H1 (cell line): ENCODE data around the gene MINDY1. TPM values are rescaled to one million over a fixed set of nuclear protein-coding genes. Genes with fewer than 3 reads are reported as not detected.

Experiments used
- CTCF ChIA-PET: fragments of 300-600 bp; sonication (Branson Sonifier 250); formaldehyde crosslinking; loops from one replicate; lab custom pipeline; 2021; ENCODE audit not compliant: partially characterized antibody; lab: Charles Lee
- POLR2A ChIA-PET: fragments of 300-600 bp; sonication (Branson Sonifier 250); formaldehyde crosslinking; loops from one replicate; lab custom pipeline; 2021; ENCODE audit warnings: inconsistent platforms; ENCODE audit not compliant: partially characterized antibody; lab: Charles Lee
- DNase-seq, 2 experiments: peaks; one replicate each; pipeline versions ENCODE4 v3.0.0 to v3.0.0-alpha.2; 2010 to 2022; ENCODE audit warnings: low spot score in 2 of 2, low read depth in 1 of 2, mixed read lengths in 1 of 2
- FAIRE-seq: peaks from 2 replicates; lab custom pipeline; 2011; peaks lifted over from hg19 to GRCh38; lab: Jason Lieb, UNC
- H2AFZ ChIP-seq: 2 replicates; pipeline ENCODE4 v1.8.1; 2012; ENCODE audit warnings: low read length, inconsistent platforms
- H2AK5ac ChIP-seq: 2 replicates; pipeline ENCODE4 v1.6.1; 2013; ENCODE audit warnings: low read depth, low read length
- H2BK120ac ChIP-seq: replicated peaks from 2 replicates; pipeline ENCODE3; 2013; ENCODE audit warnings: low read depth, low read length, inconsistent platforms
- H2BK12ac ChIP-seq: 2 replicates; pipeline ENCODE4 v1.6.1; 2013; ENCODE audit warnings: low read depth, low read length
- H2BK15ac ChIP-seq: 2 replicates; pipeline ENCODE4 v1.6.1; 2013; ENCODE audit warnings: low read length
- H2BK20ac ChIP-seq: 2 replicates; pipeline ENCODE4 v1.6.1; 2013; ENCODE audit warnings: low read length
- H2BK5ac ChIP-seq: 2 replicates; pipeline ENCODE4 v1.6.1; 2013; ENCODE audit warnings: low read depth, low read length
- H3K14ac ChIP-seq: 2 replicates; pipeline ENCODE4 v1.6.1; 2013; ENCODE audit warnings: inconsistent platforms; ENCODE audit not compliant: insufficient read length
- H3K18ac ChIP-seq: 2 replicates; pipeline ENCODE4 v1.6.1; 2013; ENCODE audit warnings: low read length; ENCODE audit errors: extremely low read depth
- H3K23ac ChIP-seq: 2 replicates; pipeline ENCODE4 v1.6.1; 2013; ENCODE audit warnings: inconsistent platforms; ENCODE audit not compliant: insufficient read length
- H3K23me2 ChIP-seq: 2 replicates; pipeline ENCODE4 v1.6.1; 2013; ENCODE audit warnings: low read depth, low read length
- H3K27ac ChIP-seq: 2 replicates; pipeline ENCODE4 v1.6.1; 2011; ENCODE audit warnings: low read depth, low read length, inconsistent platforms
- H3K27me3 ChIP-seq, 4 experiments: replicated peaks in 1 of 4; 1 replicate in 1 of 4; 2 replicates in 3 of 4; pipeline versions ENCODE4 v1.6.1 to v1.8.1; 2011 to 2013; ENCODE audit warnings: low read length in 3 of 4, mild to moderate bottlenecking in 3 of 4, inconsistent platforms in 2 of 4, mixed read lengths in 2 of 4, moderate library complexity in 1 of 4; ENCODE audit not compliant: control insufficient read depth in 3 of 4, insufficient read depth in 3 of 4; ENCODE audit errors: extremely low read depth in 1 of 4
- H3K36me3 ChIP-seq, 4 experiments: 2 replicates each; pipeline versions ENCODE4 v1.6.1 to v1.8.1; 2011 to 2013; ENCODE audit warnings: mild to moderate bottlenecking in 4 of 4, low read length in 3 of 4, moderate library complexity in 2 of 4, control low read depth in 1 of 4, inconsistent platforms in 1 of 4; ENCODE audit not compliant: insufficient read depth in 4 of 4, control insufficient read depth in 2 of 4
- H3K4ac ChIP-seq: replicated peaks from 2 replicates; pipeline ENCODE3; 2013; ENCODE audit warnings: low read length, low read depth, mixed read lengths, inconsistent platforms; ENCODE audit not compliant: insufficient read length
- H3K4me1 ChIP-seq, 4 experiments: replicated peaks in 1 of 4; 1 replicate in 1 of 4; 2 replicates in 3 of 4; pipeline versions ENCODE4 v1.6.1 to v1.8.1; 2011 to 2013; ENCODE audit warnings: low read length in 3 of 4, inconsistent platforms in 2 of 4, mixed read lengths in 1 of 4; ENCODE audit not compliant: insufficient read depth in 4 of 4, control insufficient read depth in 3 of 4
- H3K4me2 ChIP-seq, 2 experiments: 2 replicates each; pipeline versions ENCODE4 v1.6.1 to v1.8.1; 2011 to 2013; ENCODE audit warnings: low read depth in 2 of 2, low read length in 2 of 2, control low read depth in 1 of 2, inconsistent platforms in 1 of 2, mild to moderate bottlenecking in 1 of 2; ENCODE audit not compliant: insufficient read depth in 1 of 2
- H3K4me3 ChIP-seq, 4 experiments: fragments of 200-600, 300-600 bp in 1 of 4; sonication (generic), shearing (Covaris generic), sonication (Bioruptor Twin) in 1 of 4; 2 replicates each; pipeline versions ENCODE4 v1.5.1 to v1.8.1; 2011 to 2016; ENCODE audit warnings: low read length in 4 of 4, low read depth in 3 of 4, control low read depth in 2 of 4, inconsistent platforms in 2 of 4, mild to moderate bottlenecking in 2 of 4, mixed read lengths in 1 of 4, moderate library complexity in 1 of 4; ENCODE audit not compliant: insufficient read depth in 2 of 4; ENCODE audit errors: extremely low read depth in 1 of 4
- H3K56ac ChIP-seq: replicated peaks from 2 replicates; pipeline ENCODE3; 2013; ENCODE audit warnings: low read depth, mild to moderate bottlenecking, mixed read lengths, low read length, inconsistent platforms; ENCODE audit not compliant: insufficient read length
- H3K79me1 ChIP-seq: 2 replicates; pipeline ENCODE4 v1.6.1; 2013; ENCODE audit warnings: low read depth, low read length, control low read depth
- H3K79me2 ChIP-seq, 2 experiments: 2 replicates each; pipeline versions ENCODE4 v1.6.1 to v1.8.1; 2012 to 2013; ENCODE audit warnings: low read length in 2 of 2, mild to moderate bottlenecking in 2 of 2, inconsistent platforms in 1 of 2; ENCODE audit not compliant: insufficient read depth in 2 of 2, control insufficient read depth in 1 of 2
- H3K9ac ChIP-seq, 4 experiments: replicated peaks in 1 of 4; 1 replicate in 1 of 4; 2 replicates in 3 of 4; pipeline versions ENCODE4 v1.6.1 to v1.8.1; 2011 to 2013; ENCODE audit warnings: low read depth in 3 of 4, low read length in 3 of 4, control low read depth in 2 of 4, mild to moderate bottlenecking in 2 of 4, moderate library complexity in 2 of 4, inconsistent platforms in 1 of 4; ENCODE audit errors: extremely low read depth in 1 of 4
- H3K9me3 ChIP-seq, 2 experiments: 2 replicates each; pipeline versions ENCODE4 v1.6.1 to v1.8.1; 2012 to 2013; ENCODE audit warnings: mild to moderate bottlenecking in 2 of 2, moderate library complexity in 2 of 2, control low read depth in 1 of 2, inconsistent platforms in 1 of 2, low read depth in 1 of 2, low read length in 1 of 2, mixed read lengths in 1 of 2; ENCODE audit not compliant: insufficient read depth in 2 of 2
- H4K20me1 ChIP-seq, 2 experiments: replicated peaks in 1 of 2; 2 replicates each; pipeline versions ENCODE3 to v1.8.1; 2011 to 2013; ENCODE audit warnings: inconsistent platforms in 2 of 2, low read length in 2 of 2, mild to moderate bottlenecking in 1 of 2; ENCODE audit not compliant: insufficient read depth in 2 of 2, control insufficient read depth in 1 of 2
- H4K5ac ChIP-seq: 2 replicates; pipeline ENCODE4 v1.6.1; 2013; ENCODE audit warnings: low read length, low read depth, mixed read lengths, inconsistent platforms; ENCODE audit not compliant: insufficient read length
- H4K8ac ChIP-seq: 2 replicates; pipeline ENCODE4 v1.8.0; 2013; ENCODE audit warnings: mild to moderate bottlenecking, moderate library complexity, low read length, inconsistent platforms; ENCODE audit not compliant: insufficient read depth; ENCODE audit errors: extremely low read depth
- H4K91ac ChIP-seq: replicated peaks from 2 replicates; pipeline ENCODE3; 2013; ENCODE audit warnings: low read length, mixed read lengths, inconsistent platforms; ENCODE audit not compliant: insufficient read length
- CHD1 ChIP-seq: IDR thresholded peaks from 2 replicates; pipeline ENCODE4 v1.6.1; 2012; ENCODE audit warnings: low read depth, low read length, improper control_type of control experiment
- E2F6 ChIP-seq: IDR thresholded peaks from 2 replicates; pipeline ENCODE4 v1.6.1; 2012; ENCODE audit warnings: inconsistent platforms
- EGR1 ChIP-seq: IDR thresholded peaks from 2 replicates; pipeline ENCODE4 v1.6.1; 2011; ENCODE audit warnings: low read depth, low read length, borderline replicate concordance
- HDAC2 ChIP-seq, 2 experiments: fragments of 300-600 bp in 1 of 2; sonication (generic) in 1 of 2; IDR thresholded peaks; 2 replicates each; pipeline ENCODE4 v1.6.1; 2011 to 2012; ENCODE audit warnings: low read depth in 2 of 2, low read length in 2 of 2, mild to moderate bottlenecking in 2 of 2, moderate library complexity in 2 of 2, borderline replicate concordance in 1 of 2, inconsistent platforms in 1 of 2
- USF2 ChIP-seq: IDR thresholded peaks from 2 replicates; pipeline ENCODE4 v1.6.1; 2011; ENCODE audit warnings: low read length, improper control_type of control experiment
- WGBS, 2 experiments: shearing (Covaris generic) in 1 of 2; methylation state at CpG; one replicate each; pipeline versions ENCODE4 v1.1.6 to v1.1.7; 2013 to 2015; ENCODE audit warnings: low lambda C conversion rate in 2 of 2, mixed read lengths in 2 of 2, inconsistent platforms in 1 of 2, low coverage in 1 of 2, missing lambda C conversion rate in 1 of 2; ENCODE audit not compliant: insufficient replicate concordance in 2 of 2, insufficient coverage in 1 of 2, insufficient read length in 1 of 2; ENCODE audit errors: extremely low coverage in 1 of 2, missing lambda C conversion rate in 1 of 2; 5-methylcytosine and 5-hydroxymethylcytosine counted together
- polyA plus RNA-seq, 7 experiments: library from polyadenylated mRNA; depleted of rRNA in 3 of 7; stranded (reverse) in 5 of 7; unstranded in 2 of 7; fragments of >200 nt in 5 of 7; fragments of 200-250 nt in 2 of 7; gene quantifications; 1 replicate in 5 of 7; 2 replicates in 1 of 7; 4 replicates in 1 of 7; pipeline versions ENCODE4 v1.2.1 to v1.2.3, GENCODE V29; 2011 to 2013; ENCODE audit warnings: missing spikeins in 2 of 7, mixed read lengths in 2 of 7
- total RNA-seq: library from RNA; stranded (reverse); fragmentation: NEBNext Ultra II Directional; extraction: Animal tissue kit (Norgen Biotek cat#: 25700); gene quantifications from 2 replicates; pipeline ENCODE4 v1.2.1, GENCODE V29; 2021

Gene MINDY1
- total and polyA plus RNA-seq, 2 of the 8 experiments (the other 6 are each of a cell fraction or from before 2014, with no cell fraction given) = 10.3 to 11.4 TPM

GRCh38 chr1:150999051-150999674 lies 7.5 kb downstream of the MINDY1 start:
- CTCF ChIA-PET = interaction anchor here (0.6 to 7.0 kb wide), 8 partner anchors 17 to 157 kb away, joined by 3 to 183 read pairs (median 4); partner anchors contain the start of genes ANXA9, CERS2 and TNFAIP8L2
- Histone ChIP-seq H2AK5ac (no peak overlapping the region), H4K91ac (no peak overlapping the region), H4K8ac (no peak overlapping the region; the same call in 1 of the 2 replicates), H3K23me2 (no peaks in the 10 kb centered on the region), H3K18ac (no peak overlapping the region), H3K79me2 (no peaks in the 10 kb centered on the region), H2BK20ac (no peak overlapping the region), H3K56ac (no peak overlapping the region), H3K9ac (no peak overlapping the region), H2AFZ (no peak overlapping the region), H3K27ac (no peak overlapping the region), H3K9me3 (no peaks in the 10 kb centered on the region), H3K14ac (no peak overlapping the region), H3K36me3 (peaks cover 0 to 7% (median 5%) of the 10 kb centered on the region in 4 experiments; a peak in 6 of 8 replicates), H3K4me1 (peaks cover 0 to 4% (median 0%) of the 10 kb centered on the region in 4 experiments; a peak in 1 of 7 replicates), H3K79me1 (no peaks in the 10 kb centered on the region), H3K4me2 (no peak overlapping the region), H3K4ac (no peak overlapping the region), H3K23ac (no peak overlapping the region), H2BK12ac (no peak overlapping the region), H4K5ac (no peak overlapping the region), H3K27me3 (no peaks in the 10 kb centered on the region), H2BK120ac (no peak overlapping the region), H2BK5ac (no peak overlapping the region), H2BK15ac (no peak overlapping the region), H3K4me3 (no peak overlapping the region), H4K20me1 (no peaks in the 10 kb centered on the region)
- no peak for FAIRE-seq
- no peak for DNase-seq
- WGBS, 2 experiments = 94% methylated on average over 16 of the region's 17 CpGs; no CpG with 5 or more reads in 1 of the 2 experiments
- POLR2A ChIA-PET = interaction anchor here (0.6 to 6.3 kb wide), 3 partner anchors 17 to 51 kb away, joined by 4 to 44 read pairs (median 11); partner anchors contain the start of genes ANXA9 and CERS2
- TF ChIP-seq EGR1 (no peak), CHD1 (no peak), HDAC2 (IDR thresholded peaks at IDR 0.05; ENCODE audit: borderline replicate concordance in 1 of 2, low read depth in 2 of 2, low read length in 2 of 2) (no peak), USF2 (no peak), E2F6 (no peak)
